Spleen (tissue), 7 donors: ENCODE measurements around the gene SLC25A47.

Source experiments
- POLR2A ChIP-seq, 3 donors: fragments of 450-650 bp; IDR thresholded peaks; one replicate each; pipeline ENCODE4 v1.5.1; 2017; ENCODE audit warnings: antibody characterized with exemption in 3 of 3, mild to moderate bottlenecking in 1 of 3
- TF ChIP-seq, protein P1 (sequence below), 11 experiments: fragments of 200-600 bp in 7 of 11; fragments of 450-650 bp in 4 of 11; sonication (generic) in 4 of 11; IDR thresholded peaks in 8 of 11; conservative IDR thresholded peaks in 3 of 11; 1 replicate in 7 of 11; 2 replicates in 4 of 11; pipeline versions ENCODE4 v1.4.0 to v1.8.0; 2016 to 2021; ENCODE audit warnings: antibody characterized with exemption in 11 of 11, inconsistent platforms in 4 of 11, mild to moderate bottlenecking in 1 of 11
- donor health status: DM: no; HTN: no; CAD: no; lungs with moderate emphysema.
- donor health status: DM: no; HTN: no; CAD: no.
- donor health status: DM: no; HTN: no; CAD: no.

- TF ChIP-seq, protein P1, sequence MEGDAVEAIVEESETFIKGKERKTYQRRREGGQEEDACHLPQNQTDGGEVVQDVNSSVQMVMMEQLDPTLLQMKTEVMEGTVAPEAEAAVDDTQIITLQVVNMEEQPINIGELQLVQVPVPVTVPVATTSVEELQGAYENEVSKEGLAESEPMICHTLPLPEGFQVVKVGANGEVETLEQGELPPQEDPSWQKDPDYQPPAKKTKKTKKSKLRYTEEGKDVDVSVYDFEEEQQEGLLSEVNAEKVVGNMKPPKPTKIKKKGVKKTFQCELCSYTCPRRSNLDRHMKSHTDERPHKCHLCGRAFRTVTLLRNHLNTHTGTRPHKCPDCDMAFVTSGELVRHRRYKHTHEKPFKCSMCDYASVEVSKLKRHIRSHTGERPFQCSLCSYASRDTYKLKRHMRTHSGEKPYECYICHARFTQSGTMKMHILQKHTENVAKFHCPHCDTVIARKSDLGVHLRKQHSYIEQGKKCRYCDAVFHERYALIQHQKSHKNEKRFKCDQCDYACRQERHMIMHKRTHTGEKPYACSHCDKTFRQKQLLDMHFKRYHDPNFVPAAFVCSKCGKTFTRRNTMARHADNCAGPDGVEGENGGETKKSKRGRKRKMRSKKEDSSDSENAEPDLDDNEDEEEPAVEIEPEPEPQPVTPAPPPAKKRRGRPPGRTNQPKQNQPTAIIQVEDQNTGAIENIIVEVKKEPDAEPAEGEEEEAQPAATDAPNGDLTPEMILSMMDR (IDR thresholded peaks at IDR 0.05 in 8 of 11, conservative IDR thresholded peaks at IDR 0.05 in 3 of 11), result no peak
- TF ChIP-seq POLR2A (IDR thresholded peaks at IDR 0.05), result no peak
Measured at GRCh38 chr14:100297320-100298300, 25.5 kb upstream of the SLC25A47 start.
